SK-N-SH (cell line): ENCODE data around the gene EXOC5. TPM values are rescaled to one million over a fixed set of nuclear protein-coding genes. Genes with fewer than 3 reads are reported as not detected.
"Not testable (repeated sequence)": the region's sequence is repeated elsewhere in the genome, so short reads cannot be mapped to it uniquely, and the experiment has no call there.

ENCODE experiments used
- CTCF ChIA-PET: fragments of 300-600, 350-600 bp; formaldehyde crosslinking; extraction: SDS; loops from one replicate; lab custom pipeline; 2021; lab: Yijun Ruan, JAX
- POLR2A ChIA-PET: fragments of 350-600 bp; sonication (Branson Sonifier 250); formaldehyde crosslinking; extraction: SDS; loops from one replicate; lab custom pipeline; 2020; ENCODE audit warnings: antibody characterized with exemption, inconsistent platforms; lab: Yijun Ruan, JAX
- DNase-seq: peaks from one replicate; pipeline ENCODE4 v3.0.0; 2012
- H2AFZ ChIP-seq: fragments of 200-600 bp; sonication (generic); 2 replicates; pipeline ENCODE4 v1.8.1; 2016; ENCODE audit warnings: antibody characterized with exemption, mild to moderate bottlenecking, low read depth
- H3F3A ChIP-seq: fragments of 200-600 bp; sonication (generic); replicated peaks from 2 replicates; pipeline ENCODE3; 2016; ENCODE audit warnings: antibody characterized with exemption, mild to moderate bottlenecking; ENCODE audit not compliant: insufficient read depth
- H3K27ac ChIP-seq, 2 experiments: fragments of 200-500 bp in 1 of 2; fragments of 200-600 bp in 1 of 2; sonication (Bioruptor generic) in 1 of 2; sonication (generic), shearing (Covaris generic) in 1 of 2; 2 replicates each; pipeline versions ENCODE4 v1.5.1 to v1.6.1; 2014 to 2016; ENCODE audit warnings: low read depth in 2 of 2, inconsistent platforms in 1 of 2, low read length in 1 of 2, mild to moderate bottlenecking in 1 of 2, mixed read lengths in 1 of 2
- H3K27me3 ChIP-seq: fragments of 200-600 bp; sonication (generic), shearing (Covaris generic); 2 replicates; pipeline ENCODE4 v1.6.1; 2016; ENCODE audit warnings: mixed run types; ENCODE audit not compliant: insufficient read depth
- H3K36me3 ChIP-seq, 2 experiments: fragments of 200-500 bp in 1 of 2; fragments of 200-600 bp in 1 of 2; sonication (Bioruptor generic) in 1 of 2; sonication (generic) in 1 of 2; replicated peaks in 1 of 2; 2 replicates each; pipeline versions ENCODE3 to v1.5.1; 2014 to 2016; ENCODE audit warnings: low read length in 1 of 2, mild to moderate bottlenecking in 1 of 2; ENCODE audit not compliant: insufficient read depth in 2 of 2, control insufficient read depth in 1 of 2
- H3K4me1 ChIP-seq, 2 experiments: fragments of 200-500 bp in 1 of 2; fragments of 200-600 bp in 1 of 2; sonication (Bioruptor generic) in 1 of 2; sonication (generic), shearing (Covaris generic) in 1 of 2; 2 replicates each; pipeline versions ENCODE4 v1.5.1 to v1.6.1; 2014 to 2016; ENCODE audit warnings: low read depth in 1 of 2, low read length in 1 of 2, mixed run types in 1 of 2; ENCODE audit not compliant: insufficient read depth in 2 of 2, control insufficient read depth in 1 of 2
- H3K4me2 ChIP-seq: fragments of 200-600 bp; sonication (generic), shearing (Covaris generic); 2 replicates; pipeline ENCODE4 v1.6.1; 2017; ENCODE audit warnings: mixed run types
- H3K4me3 ChIP-seq, 2 experiments: fragments of 200-500 bp in 1 of 2; fragments of 200-600 bp in 1 of 2; sonication (Bioruptor generic) in 1 of 2; sonication (generic), shearing (Covaris generic) in 1 of 2; 2 replicates each; pipeline versions ENCODE4 v1.5.1 to v1.8.1; 2014 to 2016; ENCODE audit warnings: low read depth in 2 of 2, inconsistent platforms in 1 of 2, low read length in 1 of 2, mild to moderate bottlenecking in 1 of 2, mixed read lengths in 1 of 2, moderate library complexity in 1 of 2
- H3K79me2 ChIP-seq: fragments of 200-600 bp; sonication (generic); 2 replicates; pipeline ENCODE4 v1.8.1; 2017; ENCODE audit warnings: mild to moderate bottlenecking; ENCODE audit not compliant: insufficient read depth
- H3K9ac ChIP-seq: fragments of 200-600 bp; sonication (generic); 2 replicates; pipeline ENCODE4 v1.6.1; 2017; ENCODE audit warnings: mixed run types
- H3K9me2 ChIP-seq: fragments of 200-600 bp; sonication (generic); 2 replicates; pipeline ENCODE4 v1.6.1; 2017; ENCODE audit warnings: mixed run types
- H3K9me3 ChIP-seq: fragments of 200-600 bp; sonication (generic); 2 replicates; pipeline ENCODE4 v1.6.1; 2017; ENCODE audit warnings: mixed run types, mild to moderate bottlenecking, moderate library complexity
- H4K20me1 ChIP-seq: fragments of 200-600 bp; sonication (generic); 2 replicates; pipeline ENCODE4 v1.6.1; 2017; ENCODE audit warnings: mild to moderate bottlenecking, mixed run types; ENCODE audit not compliant: insufficient read depth
- CTCF ChIP-seq: fragments of 200-600 bp; sonication (generic); IDR thresholded peaks from 2 replicates; pipeline ENCODE4 v1.6.1; 2017; ENCODE audit warnings: antibody characterized with exemption, mild to moderate bottlenecking, moderate library complexity
- ELF1 ChIP-seq: IDR thresholded peaks from 2 replicates; pipeline ENCODE4 v1.4.0; 2012
- GABPA ChIP-seq: IDR thresholded peaks from 2 replicates; pipeline ENCODE4 v1.4.0; 2012; ENCODE audit warnings: low read depth, mild to moderate bottlenecking
- GATA2 ChIP-seq: sonication (generic); formaldehyde crosslinking; IDR thresholded peaks from 2 replicates; pipeline ENCODE4 v1.5.0; 2020; ENCODE audit warnings: mild to moderate bottlenecking, missing genetic modification reagents
- NFIC ChIP-seq: IDR thresholded peaks from 2 replicates; pipeline ENCODE4 v1.4.0; 2012; ENCODE audit warnings: borderline replicate concordance
- NRF1 ChIP-seq: IDR thresholded peaks from 2 replicates; pipeline ENCODE4 v1.6.1; 2012; ENCODE audit warnings: low read depth, mild to moderate bottlenecking, low read length
- TAF1 ChIP-seq: IDR thresholded peaks from 2 replicates; pipeline ENCODE4 v1.6.1; 2012; ENCODE audit warnings: low read depth, mild to moderate bottlenecking, low read length, moderate library complexity, borderline replicate concordance
- TCF12 ChIP-seq: IDR thresholded peaks from 2 replicates; pipeline ENCODE4 v1.4.0; 2012
- USF1 ChIP-seq: IDR thresholded peaks from 2 replicates; pipeline ENCODE4 v1.4.0; 2012; ENCODE audit warnings: low read depth, borderline replicate concordance
- YY1 ChIP-seq: IDR thresholded peaks from 2 replicates; pipeline ENCODE4 v1.4.0; 2012; ENCODE audit warnings: low read depth, mild to moderate bottlenecking
- WGBS: methylation state at CpG from one replicate; pipeline ENCODE4 v1.1.6; 2017; ENCODE audit warnings: low lambda C conversion rate; 5-methylcytosine and 5-hydroxymethylcytosine counted together
- polyA plus RNA-seq, 3 experiments: library from polyadenylated mRNA; depleted of rRNA; stranded (reverse); fragments of >200 nt; gene quantifications; 2 replicates each; pipeline ENCODE4 v1.2.3, GENCODE V29; 2012

The EXOC5 gene
- polyA plus RNA-seq, 1 of the 3 experiments (the other 2 are of a cell fraction) = 10.5 TPM

GRCh38 chr14:57205938-57206337 lies 62.8 kb downstream of the EXOC5 start:
- Histone ChIP-seq H3K36me3 (peaks cover 41 to 44% of the 10 kb centered on the region in 2 experiments), H3K4me2 (no peak overlapping the region), H3K79me2 (no peaks in the 10 kb centered on the region), H3K9ac (no peak overlapping the region), H3F3A (peaks cover 25% of the 10 kb centered on the region), H3K4me3 (no peak overlapping the region), H3K27ac (no peak overlapping the region), H3K9me2 (no peaks in the 10 kb centered on the region), H2AFZ (no peak overlapping the region), H3K4me1 (peaks cover 0 to 16% of the 10 kb centered on the region in 2 experiments; a peak in 1 of 4 replicates), H3K27me3 (no peaks in the 10 kb centered on the region)
- POLR2A ChIA-PET = no interaction called here
- 96% methylated on average over 5 of the region's 5 CpGs for WGBS
- TF ChIP-seq GATA2 (CRISPR knock-in tag) = no peak
- TF ChIP-seq YY1 = no peak
- TF ChIP-seq USF1 = no peak
- TF ChIP-seq TAF1 = no peak
- TF ChIP-seq GABPA = no peak
- no peak for TF ChIP-seq CTCF
- no peak for TF ChIP-seq TCF12
- TF ChIP-seq NFIC = no peak
- no peak for TF ChIP-seq ELF1
- TF ChIP-seq NRF1 = no peak
- TF ChIP-seq, all 33 proteins: peak for 0
- H4K20me1 ChIP-seq = no peaks in the 10 kb centered on the region
- no peaks in the 10 kb centered on the region for H3K9me3 ChIP-seq
- DNase-seq = no peak
- CTCF ChIA-PET = interaction anchor here (1.6 kb wide), 1 partner anchor 88 kb away, joined by 8 read pairs; no protein-coding TSS in a partner anchor

- H3F3A ChIP-seq, H3K9ac ChIP-seq, H3K27me3 ChIP-seq, H3K4me3 ChIP-seq, H3K9me2 ChIP-seq, H3K4me1 ChIP-seq, H4K20me1 ChIP-seq, H3K27ac ChIP-seq, H2AFZ ChIP-seq, CTCF ChIA-PET, H3K4me2 ChIP-seq, H3K9me3 ChIP-seq, DNase-seq, H3K79me2 ChIP-seq, POLR2A ChIA-PET: not testable (repeated sequence)
- H3K36me3 ChIP-seq = peaks cover 25 to 28% of the 10 kb centered on the region in 2 experiments
- peak; percentile 48 for TF ChIP-seq CTCF
Measured at GRCh38 chr14:57202672-57203071, 66.0 kb downstream of the EXOC5 start.
